GM19328 (cell line): ENCODE results near the gene ADAMTS19.

ENCODE experiments used
- ATAC-seq: cut with Tn5 transposase; IDR thresholded peaks from one replicate; pipeline ENCODE4 v1.9.1; 2021; ENCODE audit warnings: mild to moderate bottlenecking, moderate library complexity; ENCODE audit not compliant: unreplicated experiment

Gene ADAMTS19

DNA sequence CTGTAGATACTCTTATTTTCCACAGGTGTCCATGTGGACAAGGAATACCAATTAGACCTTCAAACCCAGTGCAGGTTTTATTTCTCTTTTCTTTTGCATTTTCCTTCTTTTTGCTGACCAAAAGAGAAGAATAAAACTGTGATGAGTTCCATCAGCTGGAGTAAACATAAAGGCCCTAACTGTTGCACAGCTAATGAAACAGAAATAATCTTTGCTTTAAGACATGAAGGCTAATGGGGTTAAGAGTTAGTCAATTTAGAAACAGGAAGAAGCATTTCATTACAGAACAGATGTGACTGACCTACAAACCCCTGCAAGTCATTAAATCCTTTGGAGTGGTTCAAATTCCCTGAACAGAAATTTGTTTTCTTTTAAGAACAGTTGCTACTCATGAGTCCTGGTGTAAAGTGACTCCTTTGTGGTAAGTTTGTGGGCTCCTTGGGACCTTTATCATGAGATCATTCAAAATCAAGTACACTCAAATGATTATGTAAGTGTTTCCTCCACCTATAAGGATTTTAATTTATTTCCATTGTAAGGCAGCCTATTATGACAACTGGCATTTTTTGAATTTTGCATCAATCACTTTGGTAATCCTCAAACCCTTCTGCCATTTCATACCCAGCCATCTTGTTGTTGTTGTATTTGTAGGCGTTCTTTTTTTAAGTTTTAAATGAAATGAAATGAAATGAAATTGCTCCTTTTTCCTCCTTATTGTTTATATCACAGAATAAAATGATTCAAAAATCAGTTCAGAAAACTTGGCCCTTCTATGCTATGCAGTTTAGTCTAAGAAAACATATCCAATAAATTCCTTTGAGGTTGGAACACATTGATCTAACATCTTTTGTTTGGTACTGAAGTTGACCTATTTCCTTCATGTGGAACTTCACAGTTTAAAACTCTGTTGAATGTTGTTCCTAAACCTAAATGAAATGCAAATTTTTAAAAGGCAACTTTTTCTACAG is 289.1 kb downstream of the ADAMTS19 start:
- no peak for ATAC-seq

DNA sequence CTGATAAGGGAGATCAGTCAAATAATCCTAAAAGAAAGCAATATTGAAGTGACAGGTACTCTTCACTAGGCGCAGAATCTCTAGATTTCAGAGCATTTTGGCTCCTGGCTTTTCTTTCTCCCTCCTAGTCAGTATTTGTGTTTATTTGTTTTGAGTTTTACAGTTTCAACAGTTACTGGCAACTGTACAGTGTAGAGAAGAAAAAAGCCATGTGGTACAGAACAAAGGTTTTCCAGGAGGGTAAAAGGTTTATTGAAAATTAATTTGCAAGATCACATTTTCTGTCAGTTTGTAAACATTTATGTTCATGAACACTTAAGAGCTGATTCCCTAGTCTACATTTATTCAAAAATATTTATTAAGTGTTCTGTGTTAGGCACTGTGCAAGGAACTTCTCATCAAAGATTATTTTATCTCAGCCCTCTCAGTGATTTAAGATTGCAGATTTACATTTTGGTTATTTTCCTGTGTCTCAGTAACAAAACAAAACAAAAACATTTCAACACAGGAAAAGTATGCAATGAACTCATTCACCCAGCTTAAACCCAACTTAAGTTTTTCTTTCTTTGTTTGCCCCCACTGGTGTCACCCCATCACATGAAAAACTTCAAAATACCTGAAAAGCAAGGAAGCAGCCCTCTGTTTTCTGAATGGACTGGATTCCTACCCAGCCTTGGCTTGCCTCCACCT is 300.7 kb downstream of the ADAMTS19 start:
- no peak for ATAC-seq

DNA sequence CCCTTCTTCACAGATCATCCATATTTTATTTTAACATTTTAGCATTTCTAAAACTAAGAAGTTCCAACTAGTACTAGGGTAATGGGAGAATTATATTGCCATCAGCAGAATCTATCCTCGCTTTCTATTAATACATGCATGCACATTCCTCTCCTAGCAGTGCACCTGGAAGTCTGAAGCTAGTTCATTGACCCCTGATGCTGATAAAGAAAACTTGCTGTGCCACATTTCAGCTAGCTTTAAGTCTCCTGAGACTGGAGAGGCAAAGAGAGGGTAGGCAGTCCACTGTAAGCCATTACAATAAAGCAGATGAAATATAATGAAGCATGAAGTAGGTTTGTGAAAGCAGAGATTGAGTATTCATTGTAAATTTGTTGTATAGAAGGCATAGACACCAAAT is 303.6 kb downstream of the ADAMTS19 start:
- ATAC-seq: no peak

DNA sequence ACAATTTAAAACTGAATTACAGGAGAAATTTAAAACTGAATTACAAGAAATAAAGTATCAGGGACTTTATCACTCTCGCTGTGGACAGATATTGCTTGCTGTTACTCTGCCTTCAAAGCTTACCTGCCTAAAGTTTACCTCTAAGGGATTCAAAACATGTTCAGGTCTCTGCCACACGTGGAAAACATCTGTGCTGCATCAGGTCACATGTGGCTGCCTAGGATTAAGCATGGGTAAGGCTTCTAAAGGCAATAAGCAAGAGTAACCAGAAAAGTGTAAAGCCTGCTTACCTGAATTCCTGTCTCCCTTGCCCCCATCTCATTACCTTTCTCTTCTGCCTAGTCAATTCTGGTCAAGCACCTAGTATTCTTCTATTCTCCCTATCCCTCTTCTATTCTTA is 306.7 kb downstream of the ADAMTS19 start:
- ATAC-seq: no peak

DNA sequence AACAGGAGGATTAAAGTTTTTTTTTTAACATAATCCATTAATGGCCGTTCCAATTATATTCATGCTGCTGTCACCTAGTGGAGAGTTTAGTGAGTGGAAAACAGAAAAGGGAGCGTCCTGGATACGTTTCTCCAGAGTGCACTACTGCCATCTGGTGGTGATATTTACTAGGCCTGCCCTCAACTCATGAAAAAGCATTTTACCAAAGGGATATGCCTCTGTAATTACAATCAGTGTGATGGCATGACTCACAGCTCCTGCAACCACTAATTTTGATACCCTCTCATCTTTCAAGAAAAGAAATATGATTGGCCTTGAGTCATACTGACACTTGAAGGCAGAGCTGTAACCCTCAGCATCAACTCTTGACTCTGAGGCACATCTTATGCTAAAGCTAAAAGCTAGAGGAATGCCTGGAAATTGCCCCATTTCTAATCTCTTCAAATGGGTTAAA is 307.9 kb downstream of the ADAMTS19 start:
- ATAC-seq: peak; percentile 84

DNA sequence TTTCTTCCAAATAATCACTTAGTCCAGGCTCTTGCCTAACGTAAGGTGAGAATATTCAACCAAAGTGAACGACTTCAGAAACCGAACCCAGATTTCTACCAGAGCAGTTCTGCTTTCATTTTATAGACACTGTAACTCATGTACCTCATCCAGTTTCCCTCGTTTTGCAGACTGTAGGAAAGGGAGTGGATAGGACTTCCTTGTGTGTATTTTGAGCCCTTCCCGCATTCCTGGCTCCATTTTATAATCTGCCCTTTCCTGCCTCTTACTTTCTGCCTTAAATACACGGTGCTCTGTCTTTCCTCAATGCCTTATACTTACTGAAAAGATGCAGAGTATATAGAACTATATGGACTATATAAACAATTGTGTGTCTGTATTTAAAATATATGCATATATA is 308.6 kb downstream of the ADAMTS19 start:
- ATAC-seq: no peak

DNA sequence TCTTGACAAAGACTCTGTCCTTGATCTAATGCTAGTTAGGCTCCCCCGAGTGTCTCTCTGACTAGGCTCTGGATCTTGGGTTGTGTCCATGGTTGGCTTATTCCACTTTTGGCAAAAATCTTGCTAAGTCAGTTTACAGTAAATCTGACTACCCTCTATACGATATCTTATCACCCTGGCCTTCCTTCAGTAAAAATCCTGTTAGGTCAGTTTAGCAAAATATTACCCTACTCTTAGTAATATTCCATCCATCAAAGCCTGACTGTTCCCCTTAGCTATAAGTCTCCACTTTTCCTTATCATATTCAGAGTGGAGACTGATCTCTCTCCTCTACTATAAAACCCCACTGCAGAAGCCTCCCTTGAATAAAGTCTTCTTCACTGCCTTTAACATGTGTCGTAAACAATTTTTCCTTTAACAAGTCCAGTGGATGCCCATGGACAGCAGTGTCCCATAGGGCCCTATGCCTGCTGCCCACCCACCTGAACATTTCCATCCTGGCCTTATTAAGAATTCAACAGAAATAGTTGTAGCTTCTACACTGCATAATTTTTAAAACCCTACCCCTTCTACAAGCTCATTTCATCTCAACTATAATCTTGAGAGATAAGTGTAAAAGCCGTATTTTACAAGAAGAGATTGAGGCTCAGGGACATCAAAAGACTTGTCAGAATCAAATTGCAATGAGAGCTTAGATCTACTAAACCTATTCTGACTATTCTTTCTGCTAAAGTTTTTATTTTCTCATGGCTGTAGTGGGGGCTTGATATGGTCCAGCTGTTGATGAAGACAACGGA is 310.1 kb downstream of the ADAMTS19 start:
- no peak for ATAC-seq

DNA sequence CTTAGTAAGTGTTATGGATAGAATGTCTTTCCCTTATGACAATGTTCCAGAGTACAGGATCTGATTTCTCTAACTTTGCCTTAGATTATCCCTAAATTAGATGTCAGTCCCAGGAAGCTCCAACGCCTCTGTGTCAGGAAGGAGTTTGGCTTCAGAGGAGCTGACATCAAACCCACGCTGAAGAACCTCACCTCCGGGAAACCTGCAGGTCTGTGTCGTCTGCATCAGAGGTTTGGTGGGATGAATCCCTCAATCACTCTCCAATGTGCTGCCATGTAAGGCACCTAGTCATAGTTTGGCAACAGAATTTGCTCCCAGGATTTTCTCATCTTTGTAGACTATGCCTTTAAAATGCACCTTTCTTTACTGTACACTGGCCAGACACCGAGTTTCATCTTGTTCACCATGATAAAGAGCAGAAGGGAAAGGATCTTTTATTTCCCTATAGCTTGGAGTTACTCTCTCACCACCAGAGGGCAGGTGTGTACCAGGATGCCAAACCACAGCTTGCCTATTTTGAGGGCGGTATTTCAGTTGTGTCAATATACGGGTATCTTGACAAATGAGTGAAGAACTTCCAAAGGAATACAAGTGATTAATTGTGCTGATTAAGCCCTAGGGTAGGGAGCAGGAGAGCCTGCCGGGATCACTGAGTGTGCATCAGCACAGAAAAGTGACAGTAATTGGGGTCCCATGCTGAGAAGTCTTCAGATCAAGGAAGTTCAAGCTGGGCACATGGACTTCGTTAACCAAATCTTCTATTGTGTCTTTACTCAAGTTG is 311.1 kb downstream of the ADAMTS19 start:
- no peak for ATAC-seq

DNA sequence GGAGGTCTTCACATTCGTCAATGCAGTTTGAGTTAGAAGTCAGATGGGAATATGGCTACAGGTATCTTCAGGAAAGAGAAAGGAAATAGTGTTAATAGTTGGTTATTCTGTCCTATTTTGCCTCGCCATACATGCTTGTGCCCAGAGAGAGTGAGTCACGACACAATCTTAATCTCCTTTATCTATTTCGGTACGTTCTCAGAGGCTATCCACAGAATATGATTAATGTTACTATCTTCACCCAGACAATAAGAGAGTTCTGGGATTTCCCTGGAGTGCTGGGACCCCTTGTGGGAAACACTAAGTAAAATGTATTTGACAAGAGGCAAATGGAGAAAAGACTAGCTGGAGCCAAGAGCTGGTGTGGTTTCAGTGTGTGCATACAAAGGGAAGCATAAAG is 313.3 kb downstream of the ADAMTS19 start:
- ATAC-seq: no peak

DNA sequence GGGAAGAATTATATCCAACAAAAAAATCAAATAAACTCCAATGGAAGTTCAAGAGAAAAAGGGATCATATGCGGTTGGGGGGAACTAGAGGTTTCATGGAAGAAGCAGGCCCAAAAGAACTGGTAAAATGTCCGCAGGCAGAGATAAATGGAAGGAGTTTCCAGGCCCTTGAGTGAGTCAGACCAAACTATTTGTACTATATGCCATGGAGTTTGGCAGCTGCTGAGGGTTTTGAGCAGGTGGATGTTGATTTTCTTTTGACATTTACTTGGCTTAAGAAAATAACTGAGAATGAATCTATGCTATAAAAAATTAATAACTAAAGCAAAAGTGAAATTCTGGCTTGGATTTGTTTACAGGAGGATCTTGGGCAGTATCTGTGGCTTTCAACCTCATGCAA is 321.5 kb downstream of the ADAMTS19 start:
- no peak for ATAC-seq
